Fibroblast of lung (primary cell): ENCODE measurements around the gene SORCS3. TPM values are rescaled to one million over a fixed set of nuclear protein-coding genes. Genes with fewer than 3 reads are reported as not detected.

Source experiments
- DNase-seq, 2 donors: peaks; one replicate each; pipeline versions ENCODE4 v3.0.0 to v3.0.0-alpha.2; 2010; ENCODE audit warnings: low read depth in 2 of 2
- H2AFZ ChIP-seq: 2 replicates; pipeline ENCODE4 v1.5.1; 2012; ENCODE audit warnings: low read length, control low read depth, inconsistent platforms
- H3K27ac ChIP-seq: 2 replicates; pipeline ENCODE4 v1.5.1; 2011; ENCODE audit warnings: low read length, control low read depth; ENCODE audit not compliant: insufficient read depth
- H3K27me3 ChIP-seq: 2 replicates; pipeline ENCODE4 v1.5.1; 2011; ENCODE audit warnings: mild to moderate bottlenecking, low read length; ENCODE audit not compliant: control insufficient read depth, insufficient read depth
- H3K36me3 ChIP-seq: 2 replicates; pipeline ENCODE4 v1.5.1; 2011; ENCODE audit warnings: low read length; ENCODE audit not compliant: control insufficient read depth, insufficient read depth
- H3K4me1 ChIP-seq: 2 replicates; pipeline ENCODE4 v1.5.1; 2011; ENCODE audit warnings: low read length; ENCODE audit not compliant: control insufficient read depth, insufficient read depth; ENCODE audit errors: extremely low read depth
- H3K4me2 ChIP-seq: 2 replicates; pipeline ENCODE4 v1.5.1; 2011; ENCODE audit warnings: low read length, control low read depth; ENCODE audit not compliant: insufficient read depth; ENCODE audit errors: extremely low read depth
- H3K4me3 ChIP-seq, 4 experiments: fragments of 200-600 bp in 1 of 4; sonication (generic) in 1 of 4; replicated peaks in 1 of 4; 2 replicates each; pipeline ENCODE4 v1.5.1; 2011 to 2016; ENCODE audit warnings: low read length in 4 of 4, low read depth in 3 of 4, mild to moderate bottlenecking in 3 of 4, control low read depth in 2 of 4, inconsistent platforms in 1 of 4, mixed read lengths in 1 of 4; ENCODE audit not compliant: insufficient read depth in 1 of 4; ENCODE audit errors: control extremely low read depth in 1 of 4
- H3K79me2 ChIP-seq: 2 replicates; pipeline ENCODE4 v1.5.1; 2012; ENCODE audit warnings: mild to moderate bottlenecking, low read length, inconsistent platforms; ENCODE audit not compliant: control insufficient read depth, insufficient read depth
- H3K9ac ChIP-seq: 2 replicates; pipeline ENCODE4 v1.5.1; 2011; ENCODE audit warnings: mild to moderate bottlenecking, low read length, control low read depth; ENCODE audit not compliant: insufficient read depth
- H3K9me3 ChIP-seq: 2 replicates; pipeline ENCODE4 v1.5.1; 2012; ENCODE audit warnings: low read depth, low read length; ENCODE audit not compliant: control insufficient read depth, insufficient read depth
- H4K20me1 ChIP-seq: 2 replicates; pipeline ENCODE4 v1.5.1; 2011; ENCODE audit warnings: low read length; ENCODE audit not compliant: control insufficient read depth, insufficient read depth; ENCODE audit errors: extremely low read depth
- CTCF ChIP-seq, 2 donors: IDR thresholded peaks in 1 of 2; conservative IDR thresholded peaks in 1 of 2; 1 replicate in 1 of 2; 2 replicates in 1 of 2; pipeline ENCODE4 v1.5.1; 2011 to 2012; ENCODE audit warnings: low read length in 2 of 2, control low read depth in 1 of 2, inconsistent platforms in 1 of 2, low read depth in 1 of 2, mild to moderate bottlenecking in 1 of 2
- EZH2 ChIP-seq: IDR thresholded peaks from 2 replicates; pipeline ENCODE4 v1.5.1; 2012; ENCODE audit warnings: low read length, control low read depth, mild to moderate bottlenecking; ENCODE audit errors: missing control alignments
- polyA plus RNA-seq, 2 donors: library from polyadenylated mRNA; depleted of rRNA in 1 of 2; stranded (reverse) in 1 of 2; unstranded in 1 of 2; fragments of >200 nt; gene quantifications; 2 replicates each; pipeline ENCODE4 v1.2.1, GENCODE V29; 2011 to 2012; ENCODE audit warnings: missing spikeins in 1 of 2
- total RNA-seq: library from RNA; depleted of rRNA; stranded (reverse); fragments of >200 nt; gene quantifications from 2 replicates; pipeline ENCODE4 v1.2.1, GENCODE V29; 2014

Gene SORCS3
- total and polyA plus RNA-seq, 2 donors (not counting 1 experiment from before 2014, with no cell fraction given) = not detected

GRCh38 chr10:105258036-105258673 is 617.1 kb downstream of the SORCS3 start:
- H3K27me3 ChIP-seq = no peaks in the 10 kb centered on the region
- H3K9me3 ChIP-seq = no peaks in the 10 kb centered on the region
- no peak for DNase-seq
- no peak overlapping the region for H2AFZ ChIP-seq
- no peak for TF ChIP-seq CTCF (conservative IDR thresholded peaks at IDR 0.05 in 1 of 2, IDR thresholded peaks at IDR 0.05 in 1 of 2; ENCODE audit: low read depth in 1 of 2, low read length in 2 of 2)
- no peak for TF ChIP-seq EZH2
- no peak overlapping the region for H3K27ac ChIP-seq
- H3K4me3 ChIP-seq = no peak overlapping the region
- no peak overlapping the region for H3K4me2 ChIP-seq
- H3K9ac ChIP-seq = no peak overlapping the region
- no peaks in the 10 kb centered on the region for H4K20me1 ChIP-seq
- H3K36me3 ChIP-seq = no peaks in the 10 kb centered on the region
- H3K4me1 ChIP-seq = no peaks in the 10 kb centered on the region
- H3K79me2 ChIP-seq = no peaks in the 10 kb centered on the region

- no peak overlapping the region for H3K4me3 ChIP-seq
- H3K4me1 ChIP-seq = no peaks in the 10 kb centered on the region
- no peaks in the 10 kb centered on the region for H3K79me2 ChIP-seq
- no peaks in the 10 kb centered on the region for H3K9me3 ChIP-seq
- no peaks in the 10 kb centered on the region for H3K27me3 ChIP-seq
- no peak for DNase-seq
- H2AFZ ChIP-seq = no peak overlapping the region
- no peak overlapping the region for H3K9ac ChIP-seq
- no peaks in the 10 kb centered on the region for H4K20me1 ChIP-seq
- H3K4me2 ChIP-seq = no peak overlapping the region
- no peaks in the 10 kb centered on the region for H3K36me3 ChIP-seq
- H3K27ac ChIP-seq = no peak overlapping the region
- no peak for TF ChIP-seq CTCF (conservative IDR thresholded peaks at IDR 0.05 in 1 of 2, IDR thresholded peaks at IDR 0.05 in 1 of 2; ENCODE audit: low read depth in 1 of 2, low read length in 2 of 2)
- TF ChIP-seq EZH2 = no peak
These were observed 617.6 kb downstream of the SORCS3 start for GRCh38 chr10:105258674-105259065.

GRCh38 chr10:105259201-105259600 is 618.1 kb downstream of the SORCS3 start:
- H3K27ac ChIP-seq = no peak overlapping the region
- no peak overlapping the region for H3K4me2 ChIP-seq
- H3K36me3 ChIP-seq = no peaks in the 10 kb centered on the region
- no peak for DNase-seq
- no peaks in the 10 kb centered on the region for H3K27me3 ChIP-seq
- H3K9me3 ChIP-seq = no peaks in the 10 kb centered on the region
- H3K4me3 ChIP-seq = no peak overlapping the region
- H2AFZ ChIP-seq = no peak overlapping the region
- no peaks in the 10 kb centered on the region for H3K4me1 ChIP-seq
- H4K20me1 ChIP-seq = no peaks in the 10 kb centered on the region
- no peak for TF ChIP-seq EZH2
- no peak for TF ChIP-seq CTCF (conservative IDR thresholded peaks at IDR 0.05 in 1 of 2, IDR thresholded peaks at IDR 0.05 in 1 of 2; ENCODE audit: low read depth in 1 of 2, low read length in 2 of 2)
- H3K79me2 ChIP-seq = no peaks in the 10 kb centered on the region
- H3K9ac ChIP-seq = no peak overlapping the region
